GOT3 (cell line): ENCODE results near the gene NR3C1.

Experiments used
- DNase-seq: peaks from one replicate; lab custom pipeline; 2025; ENCODE audit warnings: mixed read lengths; lab: John Stamatoyannopoulos, UW

Gene NR3C1

DNA sequence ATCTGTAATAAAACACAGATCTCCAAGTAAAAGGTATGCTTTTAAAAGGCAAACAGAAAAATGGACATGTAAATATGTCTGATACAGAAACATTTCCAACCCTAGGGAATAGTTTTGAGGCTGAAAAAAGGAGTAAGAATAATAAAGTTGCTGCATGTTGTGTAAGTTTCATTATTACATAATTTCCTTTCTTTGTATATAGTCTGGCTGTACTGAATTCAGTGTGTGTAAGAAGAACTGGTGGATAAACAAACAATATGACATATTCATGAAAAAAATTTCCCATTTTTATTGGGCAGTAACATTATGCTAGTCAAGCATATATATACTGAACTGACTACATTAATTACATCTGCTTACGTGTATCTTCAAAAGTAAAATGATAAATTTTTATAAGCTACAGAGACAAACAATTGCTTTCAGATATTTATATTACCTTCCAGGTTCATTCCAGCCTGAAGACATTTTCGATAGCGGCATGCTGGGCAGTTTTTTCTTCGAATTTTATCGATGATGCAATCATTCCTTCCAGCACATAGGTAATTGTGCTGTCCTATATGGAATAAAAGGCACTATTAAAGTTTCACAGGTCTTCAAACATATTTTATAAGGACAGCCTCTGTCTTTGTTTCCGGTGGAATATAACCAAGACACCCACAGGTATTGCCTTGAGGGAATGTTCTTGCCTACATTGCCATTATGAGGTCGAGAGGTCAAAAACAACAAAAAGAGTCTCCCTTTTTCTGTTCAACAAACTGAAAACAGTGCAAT, 93.6 kb downstream of the NR3C1 start:
- DNase-seq = no peak

DNA sequence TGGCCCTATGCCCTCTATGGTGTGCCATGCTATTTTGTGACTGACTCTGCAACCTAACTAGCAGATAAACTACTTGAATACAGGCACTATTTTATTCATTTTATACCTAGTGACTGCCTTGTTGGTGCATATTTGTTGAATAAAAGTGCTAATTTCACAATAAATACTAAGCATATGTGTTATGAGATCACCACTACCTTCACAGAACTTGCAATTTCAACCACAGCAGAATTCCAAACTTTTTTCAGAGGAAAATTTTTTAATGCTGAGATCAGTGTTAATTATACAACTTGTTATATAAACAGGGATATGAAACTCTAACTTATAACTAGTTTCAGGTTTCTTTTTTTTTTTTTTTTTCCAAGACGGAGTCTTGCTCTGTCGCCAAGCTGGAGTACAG, 94.8 kb downstream of the NR3C1 start:
- DNase-seq = no peak

DNA sequence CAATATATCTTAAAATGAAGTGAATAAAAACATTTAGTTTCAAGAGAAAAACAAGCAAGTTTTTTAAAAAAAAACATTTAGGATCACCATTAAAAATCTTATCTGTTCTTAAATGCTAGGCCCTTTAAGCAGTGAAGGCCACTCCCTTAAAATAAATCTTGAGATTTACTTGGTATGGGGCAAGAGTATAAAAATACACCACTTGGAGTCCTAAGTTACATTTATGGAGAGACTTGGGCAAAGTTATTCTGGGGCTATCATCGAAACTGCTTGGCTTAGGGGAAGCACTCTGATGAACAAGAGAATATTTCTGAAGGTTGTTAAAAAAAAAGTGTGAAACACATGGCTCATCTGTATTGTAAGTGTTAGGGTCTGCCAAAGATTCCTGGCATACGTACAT, 97.4 kb downstream of the NR3C1 start:
- DNase-seq = no peak

DNA sequence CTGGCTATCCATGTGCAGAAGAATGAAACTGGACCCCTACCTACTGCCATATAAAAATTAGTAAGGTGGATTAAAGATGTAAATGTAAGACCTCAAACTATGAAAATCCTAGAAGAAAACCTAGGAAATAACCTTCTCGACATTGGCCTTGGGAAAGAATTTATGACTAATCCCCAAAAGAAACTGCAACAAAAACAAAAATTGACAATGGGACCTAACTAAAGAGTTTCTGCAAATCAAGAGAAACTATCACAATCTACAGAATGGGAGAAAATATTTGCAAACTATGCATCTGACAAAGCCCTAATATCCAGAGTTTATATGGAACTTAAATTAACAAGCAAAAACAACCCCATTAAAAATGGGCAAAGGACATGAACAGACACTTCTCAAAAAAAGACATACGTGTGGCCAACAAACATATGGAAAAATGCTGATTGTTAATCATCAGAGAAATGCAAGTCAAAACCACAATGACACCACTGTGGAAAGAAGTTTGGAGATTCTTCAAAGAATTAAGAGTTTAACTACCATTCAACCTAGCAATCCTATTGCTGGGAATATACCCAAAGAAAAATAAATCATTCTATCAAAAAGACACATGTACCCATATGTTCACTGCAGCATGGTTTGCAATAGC, 98.5 kb downstream of the NR3C1 start:
- DNase-seq = no peak

DNA sequence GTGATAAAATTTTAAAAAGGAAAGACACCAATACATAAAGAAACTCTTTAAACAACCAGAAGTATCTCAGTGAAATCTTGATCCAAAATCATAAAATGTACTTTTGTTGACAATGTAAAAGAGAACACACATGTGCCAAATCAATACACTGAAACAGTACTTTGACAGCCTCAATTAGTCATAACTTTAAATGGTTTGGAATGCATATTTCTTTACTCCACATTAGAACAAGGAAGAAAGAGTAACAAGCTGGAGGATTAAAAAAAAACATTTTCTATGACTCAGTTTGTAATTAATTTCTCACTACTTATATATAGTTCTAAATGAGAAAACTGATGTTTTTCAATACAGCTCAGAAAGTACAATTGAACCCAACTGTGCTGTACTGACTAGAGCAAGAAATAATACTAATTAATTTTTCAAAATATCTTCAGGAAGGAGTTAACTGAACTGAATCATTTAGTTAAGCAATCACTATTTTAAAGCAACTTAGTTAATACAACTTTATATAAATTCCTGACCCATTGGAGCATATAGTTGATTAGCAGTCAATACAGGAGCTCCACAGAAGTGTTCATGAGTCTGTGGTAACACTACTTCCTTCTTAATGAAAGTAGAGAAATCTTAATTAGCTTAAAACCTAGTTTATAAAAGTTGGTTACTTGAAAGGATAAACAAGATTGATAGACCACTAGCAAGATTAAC, 101.0 kb downstream of the NR3C1 start:
- no peak for DNase-seq

DNA sequence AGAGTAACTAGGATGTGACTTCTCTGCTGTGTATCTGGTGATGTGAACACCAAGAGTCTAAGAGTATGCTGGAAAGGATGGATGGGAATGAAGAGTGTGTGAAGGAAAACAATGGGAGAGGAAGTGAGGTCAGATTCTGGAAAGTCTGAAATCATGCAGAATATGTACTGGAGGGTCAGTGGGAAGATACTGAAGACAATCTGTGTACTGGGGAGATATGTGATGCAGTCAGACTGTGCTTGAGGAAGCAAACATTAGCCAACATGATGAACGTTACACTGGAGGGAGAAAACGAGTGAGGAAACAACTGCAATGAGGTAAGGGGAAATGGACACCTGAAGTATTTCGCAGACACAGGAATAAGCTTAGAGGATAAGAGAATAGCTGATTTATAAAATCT, 105.7 kb downstream of the NR3C1 start:
- DNase-seq = no peak

DNA sequence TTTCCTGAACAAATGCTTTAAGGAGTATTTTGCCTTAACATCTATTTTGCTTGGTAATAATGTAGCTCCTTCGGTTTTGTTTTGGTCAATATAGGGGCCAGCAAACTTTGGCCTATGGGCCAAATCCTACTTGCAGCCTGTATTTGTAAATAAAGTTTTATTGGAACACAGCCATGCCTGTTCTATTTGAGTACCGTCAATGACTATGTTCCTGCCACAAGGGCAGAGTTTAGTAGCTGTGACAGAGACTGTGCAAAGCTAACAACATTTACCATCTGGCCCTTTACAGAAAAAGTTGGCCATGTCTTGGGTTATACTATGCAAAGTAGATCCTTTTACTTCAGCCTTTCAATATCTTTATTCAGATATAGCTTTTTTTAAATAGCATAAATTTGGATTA, 113.4 kb downstream of the NR3C1 start:
- DNase-seq = no peak

DNA sequence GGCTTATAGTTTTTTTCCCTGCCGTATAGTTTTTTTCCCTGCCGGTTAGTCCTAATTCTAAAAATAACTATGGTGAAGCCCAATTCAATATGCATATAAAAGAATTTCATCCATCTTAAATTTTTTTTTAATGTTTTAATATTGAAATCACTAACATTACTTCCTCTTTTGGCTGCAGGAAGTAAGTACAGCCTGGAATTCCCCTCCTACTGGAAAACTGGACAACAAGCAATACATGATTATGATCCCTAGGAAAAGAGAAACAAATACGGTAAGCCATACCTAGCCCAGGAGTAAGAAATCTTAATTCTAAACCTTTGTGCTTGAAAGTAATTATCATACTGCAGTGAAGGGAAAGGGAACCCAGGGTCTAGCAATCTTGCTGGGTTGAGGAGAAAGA, 119.0 kb downstream of the NR3C1 start:
- no peak for DNase-seq

DNA sequence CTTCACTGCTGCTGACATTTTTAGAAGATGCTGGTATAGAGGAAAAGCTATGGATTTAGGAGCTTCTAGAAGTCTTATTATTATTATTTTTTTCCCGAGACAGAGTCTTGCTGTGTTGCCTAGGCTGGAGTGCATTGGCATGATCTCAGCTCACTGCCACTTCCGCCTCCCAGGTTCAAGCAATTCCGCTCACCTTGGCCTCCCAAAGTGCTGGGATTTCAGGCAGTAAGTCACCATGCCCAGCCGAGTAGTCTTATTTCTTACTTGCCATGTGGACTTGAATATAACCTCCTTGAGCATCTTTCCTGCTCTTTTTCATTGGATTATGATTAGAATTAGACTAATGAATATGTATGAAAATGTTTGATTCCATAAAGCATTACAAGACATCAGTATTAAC, 119.5 kb downstream of the NR3C1 start:
- no peak for DNase-seq

DNA sequence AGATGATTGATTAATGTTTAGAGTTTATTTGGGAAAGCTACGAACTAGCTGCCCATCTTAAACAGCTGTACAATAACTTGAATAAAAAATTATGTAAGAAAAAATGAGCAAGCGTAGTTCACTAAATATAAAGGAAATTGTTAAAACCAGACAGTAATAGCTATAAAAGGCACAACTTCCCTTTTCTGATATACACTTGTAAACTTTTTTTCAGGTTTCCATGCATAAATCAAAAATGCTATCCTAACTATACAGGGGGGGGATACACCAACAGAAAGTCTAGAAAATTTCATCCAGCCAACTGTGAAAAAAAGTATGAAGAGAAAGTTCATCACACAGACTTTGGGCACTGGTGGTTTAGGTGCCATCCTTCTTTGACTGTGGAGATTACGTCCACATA, 122.3 kb downstream of the NR3C1 start:
- DNase-seq = no peak

DNA sequence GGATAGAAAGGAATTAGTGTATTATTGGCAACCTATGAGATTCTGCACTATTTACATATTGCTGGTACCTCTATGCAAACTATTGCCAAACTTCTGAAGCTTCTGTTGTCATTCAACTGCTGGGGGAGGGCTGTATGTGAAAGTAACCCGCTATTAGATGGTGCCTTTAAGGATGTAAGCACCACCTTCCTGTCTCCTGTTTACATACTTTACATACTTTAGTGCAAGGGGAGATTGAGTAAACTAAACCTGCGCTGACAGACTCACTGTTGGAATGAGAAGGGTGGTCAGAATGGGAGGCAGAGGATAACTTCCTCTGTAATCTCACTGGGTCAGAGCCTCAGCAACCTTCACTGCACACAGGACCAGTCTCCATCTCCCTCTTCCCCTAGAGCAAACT, 123.8 kb downstream of the NR3C1 start:
- DNase-seq = no peak

DNA sequence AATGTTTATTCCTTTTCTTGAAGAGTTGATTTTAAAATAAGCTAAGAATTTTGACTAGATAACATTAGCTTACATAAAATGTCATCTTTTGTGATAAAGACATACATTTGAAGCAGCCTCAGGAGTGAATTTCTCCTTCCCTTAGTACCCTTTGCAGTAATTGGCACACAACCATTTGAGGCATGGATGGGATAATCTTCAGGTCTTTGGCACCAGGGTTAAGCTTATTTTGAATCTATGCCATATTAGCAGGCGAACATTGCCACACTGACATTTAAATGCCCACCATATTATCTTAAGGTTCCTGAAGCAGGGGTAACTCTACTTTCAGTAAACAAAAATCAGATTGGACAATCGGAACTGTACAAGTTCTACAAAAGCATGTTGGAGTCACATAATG, 126.0 kb downstream of the NR3C1 start:
- DNase-seq = no peak

DNA sequence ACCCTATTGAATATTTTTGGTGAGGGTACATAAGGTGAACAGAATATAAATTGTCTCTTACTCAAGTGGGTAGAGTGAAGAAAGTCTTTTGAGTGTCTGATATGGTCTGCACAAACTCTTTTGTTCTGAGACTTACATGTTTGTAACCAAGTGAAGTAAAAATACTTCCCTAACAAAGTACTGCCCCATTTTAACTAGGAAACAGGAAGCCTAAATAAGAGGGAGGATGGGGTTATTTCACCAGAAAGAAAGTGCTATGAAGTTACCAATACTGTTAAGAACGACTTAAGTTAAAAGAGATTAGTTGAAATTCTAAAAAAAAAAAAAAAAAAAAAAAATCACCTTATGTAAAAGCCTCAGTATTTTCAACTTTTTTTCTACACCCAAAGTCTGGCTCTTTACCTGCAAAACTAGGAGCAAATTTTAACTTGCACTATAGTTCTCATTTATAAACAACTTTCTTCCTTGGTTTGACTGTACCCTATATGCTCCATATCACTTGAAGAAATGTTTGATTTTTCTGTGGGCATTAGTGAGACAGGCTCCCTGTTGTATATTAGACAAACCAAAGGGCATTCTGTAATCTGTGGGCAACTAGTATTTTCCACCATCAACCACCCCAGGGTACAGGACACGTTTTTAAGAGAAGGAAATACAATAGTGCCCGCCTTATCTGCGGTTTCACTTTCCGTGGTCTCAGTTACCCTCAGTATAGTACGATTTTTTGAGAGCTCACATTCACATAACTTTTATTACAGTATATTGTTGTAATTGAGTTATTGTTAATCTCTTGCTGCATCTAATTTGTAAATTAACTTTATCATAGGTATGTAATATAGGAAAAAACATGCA, 127.7 kb downstream of the NR3C1 start:
- DNase-seq = no peak

DNA sequence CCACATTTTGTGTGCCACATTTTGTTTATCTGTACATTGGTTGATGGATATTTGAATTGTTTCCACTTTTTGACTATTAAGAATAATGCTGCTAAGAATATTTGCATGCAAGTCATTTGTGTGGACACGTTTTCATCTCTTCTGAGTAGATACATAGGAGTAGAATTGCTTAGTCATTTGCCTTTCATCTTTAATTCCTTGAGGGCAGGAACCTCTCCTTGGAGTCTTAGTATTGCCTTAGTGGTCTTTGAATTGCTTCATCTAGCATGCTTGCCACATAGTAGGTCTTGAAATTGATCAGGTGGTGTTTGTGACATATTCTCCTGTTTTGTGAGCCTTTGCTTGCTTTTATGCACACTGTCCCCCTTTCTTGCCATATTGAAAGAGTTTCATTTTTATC, 128.5 kb downstream of the NR3C1 start:
- DNase-seq = no peak

DNA sequence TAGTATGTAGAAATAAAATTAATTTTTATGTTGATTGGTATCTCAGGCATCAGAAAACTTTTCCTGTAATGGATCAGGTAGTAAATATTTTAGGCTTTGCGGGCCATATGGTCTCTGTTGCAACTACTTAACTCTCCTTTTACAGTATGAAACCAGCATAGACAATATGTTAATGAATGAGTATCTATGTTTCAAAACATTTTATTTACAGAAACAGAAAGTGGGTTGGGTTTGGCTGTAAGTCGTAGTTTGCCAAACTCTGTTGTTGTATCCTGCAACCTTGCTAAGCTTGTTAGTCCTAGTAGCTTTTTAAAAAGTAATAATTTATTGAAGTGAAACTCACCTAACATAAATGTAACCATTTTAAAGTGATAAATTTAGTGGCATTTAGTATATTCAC, 132.1 kb downstream of the NR3C1 start:
- no peak for DNase-seq

DNA sequence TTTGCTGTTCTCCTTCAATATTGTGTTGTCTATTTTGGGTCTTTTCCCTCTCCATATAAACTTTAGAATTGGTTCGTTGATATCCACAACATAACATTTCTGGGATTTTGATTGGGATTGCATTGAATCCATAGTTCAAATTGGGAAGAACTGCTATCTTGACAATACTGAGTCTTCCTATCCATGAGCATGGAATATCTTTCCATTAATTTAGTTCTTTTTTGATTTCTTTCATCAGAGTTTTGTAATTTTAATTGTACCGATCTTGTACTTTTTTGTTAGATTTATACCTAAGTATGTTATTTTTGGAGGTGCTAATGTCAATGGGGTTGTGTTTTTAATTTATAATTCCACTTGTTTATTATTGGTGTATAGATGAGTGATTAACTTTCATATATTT, 135.1 kb downstream of the NR3C1 start:
- DNase-seq = no peak

DNA sequence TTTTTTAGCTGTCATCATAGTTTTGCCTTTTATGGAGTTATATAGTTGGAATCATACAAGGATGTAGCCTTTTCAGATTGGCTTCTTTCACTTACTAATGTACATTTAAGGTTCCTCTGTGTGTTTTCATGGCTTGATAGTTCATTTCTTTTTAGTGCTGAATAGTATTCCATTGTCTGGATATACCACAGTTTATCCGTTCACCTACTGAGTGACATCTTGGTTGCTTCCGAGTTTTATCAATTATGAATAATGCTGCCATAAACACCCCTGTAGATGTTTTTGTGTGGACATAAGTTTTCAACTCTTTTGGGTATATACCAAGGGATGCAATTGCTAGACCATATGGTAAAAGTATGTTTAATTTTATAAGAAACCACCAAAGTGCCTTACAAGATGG, 136.3 kb downstream of the NR3C1 start:
- DNase-seq = no peak

DNA sequence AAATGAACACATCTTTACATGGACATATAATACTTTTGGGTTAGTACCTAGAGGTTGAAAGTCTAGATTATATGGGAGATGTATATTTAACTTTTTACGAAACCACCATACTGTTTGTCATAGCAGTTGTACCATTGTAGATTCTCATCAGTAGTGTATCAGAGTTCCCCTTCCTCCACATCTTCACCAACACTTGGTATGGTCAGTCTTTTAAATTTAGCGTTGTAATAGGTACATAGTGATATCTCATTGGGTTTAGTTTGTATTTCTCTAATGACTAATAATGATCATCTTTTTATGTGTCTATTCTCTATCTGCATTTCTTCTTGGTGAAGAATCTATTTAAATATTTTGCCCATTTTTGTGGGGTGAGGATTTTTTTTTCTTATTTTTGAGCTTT, 137.5 kb downstream of the NR3C1 start:
- DNase-seq = no peak

DNA sequence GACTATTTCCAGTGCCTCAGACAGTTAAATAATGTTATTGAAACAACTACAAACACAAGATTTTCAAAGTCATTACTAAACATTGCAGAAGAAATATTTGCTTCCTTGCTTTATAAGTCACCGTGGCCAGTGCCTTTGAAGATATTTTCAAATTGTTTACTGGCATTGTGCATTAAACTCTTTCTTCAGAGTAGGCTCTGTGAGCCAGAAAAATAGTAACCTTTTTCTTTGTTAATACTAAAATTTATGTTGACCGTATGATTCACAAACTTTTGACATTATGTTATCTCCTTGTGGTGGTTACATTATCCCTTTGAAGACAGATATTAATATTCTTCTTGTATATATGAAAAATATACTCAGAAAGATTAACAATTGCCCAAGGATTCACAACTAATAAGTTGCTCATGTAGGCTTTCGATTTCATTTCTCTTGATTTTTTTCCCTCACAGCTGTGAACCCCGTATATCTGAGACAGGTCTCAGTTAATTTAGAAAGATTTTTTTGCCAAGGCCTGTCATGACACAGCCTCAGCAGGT, 140.1 kb downstream of the NR3C1 start:
- no peak for DNase-seq

DNA sequence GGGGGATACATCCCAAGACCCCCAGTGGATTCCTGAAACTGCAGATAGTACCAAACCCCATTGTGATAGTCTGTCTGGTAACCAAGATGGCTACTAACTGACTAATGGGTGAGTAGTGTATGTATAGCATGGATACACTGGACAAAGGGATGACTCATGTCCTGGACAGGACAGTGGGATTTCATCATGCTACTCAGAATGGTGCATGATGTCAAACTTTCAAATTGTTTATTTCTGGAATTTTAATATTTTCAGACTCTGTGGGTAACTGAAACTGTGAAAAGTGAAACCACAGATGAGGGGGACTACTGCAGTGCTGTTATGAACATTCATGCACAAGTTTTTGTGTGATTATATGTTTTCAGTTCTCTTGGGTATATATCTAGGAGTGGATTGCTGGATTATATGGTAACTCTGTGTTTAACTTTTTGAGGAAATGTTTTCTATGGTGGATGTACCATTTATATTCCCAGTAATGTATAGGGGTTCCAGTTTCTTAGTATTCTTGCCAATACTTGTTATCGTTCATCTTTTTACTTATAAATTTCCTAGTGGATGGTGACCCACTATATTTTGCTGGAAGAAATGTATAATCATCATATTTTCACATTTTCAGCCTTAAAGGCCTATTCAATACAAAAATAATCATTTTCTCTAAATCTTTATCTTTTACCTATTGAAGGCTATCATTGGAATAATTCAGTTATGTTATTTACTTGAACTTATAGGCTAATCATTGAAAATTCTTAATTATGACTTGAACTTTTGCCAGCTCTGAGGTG, 140.9 kb downstream of the NR3C1 start:
- DNase-seq = no peak

DNA sequence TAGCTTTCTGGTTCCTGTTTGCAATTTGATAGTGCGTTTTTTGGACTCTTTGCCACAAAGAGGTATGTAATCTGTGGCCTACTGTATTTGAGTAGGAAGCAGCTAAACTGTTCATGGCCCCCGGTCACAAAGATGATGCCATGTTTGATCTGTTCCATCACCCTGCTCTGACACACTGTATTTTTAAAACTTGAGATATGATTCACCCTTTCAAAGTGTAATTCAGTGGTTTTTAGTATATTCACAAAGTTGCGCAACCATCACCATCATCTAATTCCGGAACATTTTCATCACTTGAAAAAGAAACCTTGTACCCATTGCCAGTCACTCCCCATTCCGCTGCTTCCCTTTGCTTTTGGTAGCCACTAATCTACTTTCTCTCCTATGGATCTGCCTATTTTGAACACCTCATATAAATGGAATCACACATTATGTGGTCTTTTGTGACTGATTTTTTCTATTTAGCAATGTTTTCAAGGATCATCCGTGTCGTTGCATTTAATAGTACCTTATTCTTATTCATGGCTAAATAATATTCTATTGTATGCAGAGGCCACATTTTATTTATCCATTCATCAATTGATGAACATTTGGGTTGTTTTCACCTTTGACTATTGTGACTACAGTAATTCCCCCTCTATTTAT, 141.6 kb downstream of the NR3C1 start:
- DNase-seq = no peak
